ENCODE results near the gene ZBTB7A. TPM values are rescaled to one million over a fixed set of nuclear protein-coding genes. Genes with fewer than 3 reads are reported as not detected.

ZBTB7A gene
- total and polyA plus RNA-seq, 2 of the 4 experiments (the other 2 are of a cell fraction) = 3.2 to 10.3 TPM

DNA sequence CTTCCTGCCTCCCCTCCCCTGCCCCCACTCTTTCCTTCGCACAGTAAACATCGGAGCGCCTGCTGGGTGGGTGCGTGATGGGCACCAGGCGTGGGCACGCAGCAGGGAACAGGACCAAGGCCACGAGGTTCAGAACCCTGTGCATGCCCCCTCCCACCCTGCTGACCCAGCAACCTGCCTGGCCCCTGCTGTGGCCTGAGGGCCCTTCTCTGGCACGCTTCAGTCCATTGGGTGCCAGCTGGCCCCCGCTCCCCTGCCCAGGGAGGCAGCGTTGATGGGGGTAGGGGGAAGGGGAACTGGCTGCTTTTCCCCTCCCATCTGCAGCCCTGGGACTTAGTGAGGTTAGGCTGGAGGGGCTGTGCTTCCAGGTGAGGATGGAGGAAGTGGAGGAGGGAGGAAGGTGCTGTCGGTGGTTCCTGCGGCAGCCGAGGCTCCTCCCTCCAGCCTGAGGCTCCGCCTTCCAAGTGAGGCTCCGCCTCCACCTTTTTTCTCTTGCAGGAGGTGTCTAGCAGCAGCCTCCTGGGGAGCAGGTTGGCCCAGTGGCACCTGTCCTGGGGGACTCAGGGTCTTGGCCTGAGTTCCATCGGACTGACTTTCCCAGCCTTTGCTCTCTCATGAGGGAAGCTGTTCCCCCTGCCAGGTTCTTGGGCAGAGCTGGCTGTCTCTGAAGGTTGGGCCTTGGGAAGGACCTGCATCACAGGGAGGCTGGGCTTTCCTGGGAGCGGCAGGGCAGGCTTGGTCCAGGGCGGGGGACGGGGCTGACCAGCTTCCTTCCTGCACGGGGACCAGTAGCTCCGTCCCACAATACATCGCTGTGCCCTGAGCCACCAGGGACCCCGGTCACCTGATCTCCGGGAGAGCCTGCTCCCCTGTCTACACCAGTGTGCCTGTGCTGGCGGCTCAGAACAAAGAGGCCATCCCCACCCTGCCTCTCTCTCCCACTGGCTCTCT is 51.9 kb downstream of the ZBTB7A start:
- no peak overlapping the region for H2BK20ac ChIP-seq (ENCODE audit: low read depth, low read length)
- no peak overlapping the region for H2BK120ac ChIP-seq (ENCODE audit: low read depth, low read length)
- peak overlapping the region; percentile 24 for H2AK9ac ChIP-seq (replicated peaks; ENCODE audit: low read depth, low read length, poor library complexity)
- BruUV-seq (replicated peaks) = no TSS peak
- H2AFZ ChIP-seq (replicated peaks; ENCODE audit: low read length, poor library complexity) = no peak overlapping the region
- no peak overlapping the region for H3K14ac ChIP-seq (replicated peaks; ENCODE audit: low read depth, low read length)
- no peak overlapping the region; the same call in 1 of the 2 replicates for H3K27ac ChIP-seq (ENCODE audit: insufficient read depth, low read length)
- peaks cover 9% of the 10 kb centered on the region for H3K4me1 ChIP-seq (ENCODE audit: control insufficient read depth, insufficient read depth, low read length)
- no peak overlapping the region for H4K5ac ChIP-seq (ENCODE audit: low read depth, low read length)
- no peaks in the 10 kb centered on the region for H3K9me3 ChIP-seq (ENCODE audit: control insufficient read depth, insufficient read depth, low read length)
- peaks cover 13 to 86% of the 10 kb centered on the region in 2 experiments for H3K79me1 ChIP-seq (ENCODE audit: low read depth in 1 of 2, low read length in 2 of 2)
- in situ Hi-C loops (cut with MboI; ENCODE audit: low sequenced_read_pairs) = no loop called here
- H2AK5ac ChIP-seq (ENCODE audit: low read depth, low read length) = no peak overlapping the region
- ATAC-seq (ENCODE audit: low read depth) (no peak), DNase-seq (no peak)
- WGBS, 2 experiments (ENCODE audit: extremely low coverage in 2 of 2, insufficient read length in 1 of 2) = 93% methylated on average over 6 of the region's 25 CpGs; no CpG with 5 or more reads in 1 of the 2 experiments
- peaks cover 44% of the 10 kb centered on the region for H3K36me3 ChIP-seq (ENCODE audit: control insufficient read depth, insufficient read depth, low read length)
- ChIA-PET CTCF (no interaction called here), POLR2A (ENCODE audit: unreplicated experiment) (no interaction called here)
- H3K4ac ChIP-seq (ENCODE audit: low read depth, low read length) = no peak overlapping the region
- dilution Hi-C loops (cut with HindIII; ENCODE audit: low sequenced_read_pairs, unreplicated experiment) = no loop called here
- no peak overlapping the region for H3K4me2 ChIP-seq (ENCODE audit: low read depth, low read length)
- H3K4me3 ChIP-seq (ENCODE audit: insufficient read depth, low read depth, low read length) = no peak overlapping the region
- no peaks in the 10 kb centered on the region for H3K27me3 ChIP-seq (ENCODE audit: control insufficient read depth, insufficient read depth, low read length)
- H3K9ac ChIP-seq (ENCODE audit: low read depth, low read length) = no peak overlapping the region
- no peak overlapping the region for H3K18ac ChIP-seq (ENCODE audit: low read depth, low read length)
- no peaks in the 10 kb centered on the region for H3K9me1 ChIP-seq (ENCODE audit: insufficient read depth, low read length)
- H4K91ac ChIP-seq (ENCODE audit: insufficient read depth, low read depth, low read length) = no peak overlapping the region
- no peak overlapping the region for H2BK15ac ChIP-seq (ENCODE audit: low read depth, low read length)
- no peak overlapping the region for H3K23ac ChIP-seq (ENCODE audit: low read depth, low read length)
- H2BK5ac ChIP-seq (ENCODE audit: low read depth, low read length, poor library complexity, severe bottlenecking) = no peak overlapping the region
- peaks cover 78% of the 10 kb centered on the region for H4K20me1 ChIP-seq (ENCODE audit: insufficient read depth, low read length)
- H4K8ac ChIP-seq (ENCODE audit: low read depth in 2 of 2, low read length in 2 of 2) = no peak overlapping the region
- intact Hi-C loops (cut with micrococcal nuclease) = no loop called here
- no peak overlapping the region for H3K56ac ChIP-seq (ENCODE audit: extremely low read depth, insufficient read depth, low read length)
- TF ChIP-seq MAZ (IDR thresholded peaks at IDR 0.05; ENCODE audit: borderline replicate concordance, low read depth, low read length) = no peak
